ENCODE measurements around the gene MAST2. TPM values are rescaled to one million over a fixed set of nuclear protein-coding genes. Genes with fewer than 3 reads are reported as not detected.
A peak's percentile ranks its signal among the peaks of the same experiment; 100 is the strongest.

The MAST2 gene
- total and polyA plus RNA-seq, 2 of the 13 experiments (the other 11 are each of a cell fraction or from before 2014, with no cell fraction given), result 15.3 to 23.0 TPM

- no peak for TF ChIP-seq SALL1 (CRISPR knock-in tag; IDR thresholded peaks at IDR 0.05)
- TF ChIP-seq BRF2 (CRISPR knock-in tag; IDR thresholded peaks at IDR 0.05), result no peak
- no peak for TF ChIP-seq ZBTB25 (CRISPR knock-in tag; IDR thresholded peaks at IDR 0.05)
- no peak for TF ChIP-seq KDM6A (CRISPR knock-in tag; IDR thresholded peaks at IDR 0.05; ENCODE audit: low read depth)
- no peak for TF ChIP-seq MTERF4 (CRISPR knock-in tag; IDR thresholded peaks at IDR 0.05)
- no peak for TF ChIP-seq FOXP4 (CRISPR knock-in tag; IDR thresholded peaks at IDR 0.05)
- TF ChIP-seq MIXL1 (CRISPR knock-in tag; IDR thresholded peaks at IDR 0.05), result no peak
- TF ChIP-seq ZNF143 (CRISPR knock-in tag; IDR thresholded peaks at IDR 0.05), result no peak
- TF ChIP-seq ISL2 (CRISPR knock-in tag; IDR thresholded peaks at IDR 0.05), result no peak
- TF ChIP-seq SOX6 (IDR thresholded peaks at IDR 0.05), result no peak
- TF ChIP-seq SOX6 (CRISPR knock-in tag; IDR thresholded peaks at IDR 0.05), result peak; percentile 51; the same call in 1 of the 2 replicates
- no peak for TF ChIP-seq GPBP1L1 (CRISPR knock-in tag; IDR thresholded peaks at IDR 0.05)
- no peak for TF ChIP-seq ZSCAN22 (CRISPR knock-in tag; IDR thresholded peaks at IDR 0.05)
- TF ChIP-seq KLF15 (CRISPR knock-in tag; IDR thresholded peaks at IDR 0.05; ENCODE audit: borderline replicate concordance), result no peak
- no peak for TF ChIP-seq ZNF674 (CRISPR knock-in tag; IDR thresholded peaks at IDR 0.05; ENCODE audit: low read depth)
- TF ChIP-seq EP300 (IDR thresholded peaks at IDR 0.05; ENCODE audit: low read depth in 2 of 2, low read length in 2 of 2), result peak in 1 of 2 experiments; percentile 14; a peak in 1 of 4 replicates
- no peak for TF ChIP-seq EP300 (CRISPR knock-in tag; IDR thresholded peaks at IDR 0.05; ENCODE audit: borderline replicate concordance)
- no peak for TF ChIP-seq ZMAT3 (CRISPR knock-in tag; conservative IDR thresholded peaks at IDR 0.05)
- TF ChIP-seq SPEN (CRISPR knock-in tag; IDR thresholded peaks at IDR 0.05; ENCODE audit: low read depth), result no peak
- no peak for TF ChIP-seq ZNF326 (CRISPR knock-in tag; IDR thresholded peaks at IDR 0.05; ENCODE audit: borderline replicate concordance)
- TF ChIP-seq CCAR2 (optimal IDR thresholded peaks at IDR 0.05; ENCODE audit: low read depth, low read length), result no peak
- TF ChIP-seq ZNF672 (CRISPR knock-in tag; IDR thresholded peaks at IDR 0.05), result no peak
- no peak for TF ChIP-seq ZFP36L2 (CRISPR knock-in tag; IDR thresholded peaks at IDR 0.05)
- peak; percentile 57; the same call in 1 of the 2 replicates for TF ChIP-seq CEBPB (IDR thresholded peaks at IDR 0.05; ENCODE audit: borderline replicate concordance, low read depth, low read length)
- no peak for TF ChIP-seq ZNF709 (CRISPR knock-in tag; IDR thresholded peaks at IDR 0.05)
- TF ChIP-seq FOSL2 (CRISPR knock-in tag; IDR thresholded peaks at IDR 0.05), result peak; percentile 22; the same call in 1 of the 2 replicates
These were observed 83.9 kb downstream of the MAST2 start (continued) for GRCh38 chr1:45887156-45887842.

All from HepG2 (cell line).